ENCODE results near the gene RMND5B.

DNA sequence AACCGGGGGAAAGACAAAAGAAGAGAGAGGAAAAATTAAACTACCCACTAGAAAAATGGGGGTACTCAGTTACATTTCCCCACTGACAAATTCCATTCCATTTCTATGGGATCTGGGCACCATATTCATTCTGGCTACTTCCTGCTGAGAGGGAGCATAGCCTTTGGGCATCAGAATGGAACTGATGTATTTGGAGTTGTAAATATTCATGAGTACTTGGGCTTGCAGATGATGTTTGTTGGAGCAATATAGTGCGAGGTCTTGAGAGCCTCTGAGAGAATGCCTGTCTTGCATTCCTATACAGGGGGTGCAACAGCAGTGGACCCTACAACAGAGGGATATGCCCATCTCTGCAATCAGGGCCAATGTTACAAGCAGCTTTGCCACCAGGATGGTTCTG, 39.6 kb downstream of the RMND5B start:
- no peak for TF ChIP-seq POLR2A (IDR thresholded peaks at IDR 0.05)
- TF ChIP-seq, protein P1, sequence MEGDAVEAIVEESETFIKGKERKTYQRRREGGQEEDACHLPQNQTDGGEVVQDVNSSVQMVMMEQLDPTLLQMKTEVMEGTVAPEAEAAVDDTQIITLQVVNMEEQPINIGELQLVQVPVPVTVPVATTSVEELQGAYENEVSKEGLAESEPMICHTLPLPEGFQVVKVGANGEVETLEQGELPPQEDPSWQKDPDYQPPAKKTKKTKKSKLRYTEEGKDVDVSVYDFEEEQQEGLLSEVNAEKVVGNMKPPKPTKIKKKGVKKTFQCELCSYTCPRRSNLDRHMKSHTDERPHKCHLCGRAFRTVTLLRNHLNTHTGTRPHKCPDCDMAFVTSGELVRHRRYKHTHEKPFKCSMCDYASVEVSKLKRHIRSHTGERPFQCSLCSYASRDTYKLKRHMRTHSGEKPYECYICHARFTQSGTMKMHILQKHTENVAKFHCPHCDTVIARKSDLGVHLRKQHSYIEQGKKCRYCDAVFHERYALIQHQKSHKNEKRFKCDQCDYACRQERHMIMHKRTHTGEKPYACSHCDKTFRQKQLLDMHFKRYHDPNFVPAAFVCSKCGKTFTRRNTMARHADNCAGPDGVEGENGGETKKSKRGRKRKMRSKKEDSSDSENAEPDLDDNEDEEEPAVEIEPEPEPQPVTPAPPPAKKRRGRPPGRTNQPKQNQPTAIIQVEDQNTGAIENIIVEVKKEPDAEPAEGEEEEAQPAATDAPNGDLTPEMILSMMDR (IDR thresholded peaks at IDR 0.05) = no peak

Measured in right lobe of liver (tissue), 4 donors.